Large intestine (tissue), 12 donors: Measurements from ENCODE around the gene CCR2. TPM values are rescaled to one million over a fixed set of nuclear protein-coding genes. Genes with fewer than 3 reads are reported as not detected.
"Not testable (repeated sequence)": the region's sequence is repeated elsewhere in the genome, so short reads cannot be mapped to it uniquely, and the experiment has no call there.

ENCODE experiments used
- DNase-seq, 2 donors: peaks; one replicate each; pipeline versions ENCODE4 v3.0.0 to v3.0.0-alpha.2; 2013
- H3K27ac ChIP-seq: one replicate; pipeline ENCODE4 v1.5.1; 2013; ENCODE audit warnings: low read length
- H3K27me3 ChIP-seq: 2 replicates; pipeline ENCODE4 v1.6.1; 2013; ENCODE audit warnings: low read length; ENCODE audit not compliant: control insufficient read depth, insufficient read depth
- H3K36me3 ChIP-seq: 2 replicates; pipeline ENCODE4 v1.6.1; 2013; ENCODE audit warnings: low read length; ENCODE audit not compliant: control insufficient read depth, insufficient read depth
- H3K4me1 ChIP-seq: one replicate; pipeline ENCODE4 v1.6.1; 2013; ENCODE audit warnings: low read length; ENCODE audit not compliant: control insufficient read depth, insufficient read depth
- H3K4me3 ChIP-seq: one replicate; pipeline ENCODE4 v1.5.1; 2013; ENCODE audit warnings: low read length
- H3K9me3 ChIP-seq: one replicate; pipeline ENCODE4 v1.6.1; 2013; ENCODE audit warnings: mild to moderate bottlenecking, low read depth, low read length, moderate library complexity; ENCODE audit not compliant: control insufficient read depth
- WGBS: methylation state at CpG from one replicate; pipeline ENCODE4 v1.1.5; 2013; ENCODE audit warnings: low lambda C conversion rate; ENCODE audit not compliant: insufficient coverage; 5-methylcytosine and 5-hydroxymethylcytosine counted together
- long read RNA-seq, 11 donors: transcript quantifications; one replicate each; lab custom pipeline, GENCODE V29; 2026
- polyA plus RNA-seq: library from polyadenylated mRNA; unstranded; fragments of 120-200 nt; gene quantifications from one replicate; pipeline ENCODE4 v1.2.1, GENCODE V29; 2013

Gene CCR2
- polyA plus RNA-seq, result 1.3 TPM
- long read RNA-seq, donor 1, result 0 reads
- long read RNA-seq, donor 2, result 0 reads
- long read RNA-seq, donor 3, result 0 reads
- long read RNA-seq, donor 4, result 0 reads
- long read RNA-seq, donor 5, partial matches to known transcripts, result 0 of 2 reads
- long read RNA-seq, donor 5, other reads (novel, unspliced or antisense), result 0 of 2 reads
- long read RNA-seq, donor 6, result 0 reads
- long read RNA-seq, donor 7, result 0 reads
- long read RNA-seq, donor 8, result 0 reads
- long read RNA-seq, donor 9, result 0 reads
- long read RNA-seq, donor 10, result 0 reads
- long read RNA-seq, donor 11, result 0 reads

- 80% methylated on average over 1 of the region's 7 CpGs for WGBS
- no peak for DNase-seq
- Histone ChIP-seq H3K27me3 (peaks cover 13% of the 10 kb centered on the region), H3K4me3 (no peak within 1 kb of the TSS), H3K36me3 (no peaks in the 10 kb centered on the region), H3K4me1 (no peaks in the 10 kb centered on the region), H3K9me3 (no peaks in the 10 kb centered on the region), H3K27ac (no peak within 1 kb of the TSS)
Observed at GRCh38 chr3:46353647-46354410, at the start of gene CCR2. Gene CCR2 (plus strand): TSS chr3:46354111. CDS start chr3:46357528, 3,417 bp downstream.

DNA sequence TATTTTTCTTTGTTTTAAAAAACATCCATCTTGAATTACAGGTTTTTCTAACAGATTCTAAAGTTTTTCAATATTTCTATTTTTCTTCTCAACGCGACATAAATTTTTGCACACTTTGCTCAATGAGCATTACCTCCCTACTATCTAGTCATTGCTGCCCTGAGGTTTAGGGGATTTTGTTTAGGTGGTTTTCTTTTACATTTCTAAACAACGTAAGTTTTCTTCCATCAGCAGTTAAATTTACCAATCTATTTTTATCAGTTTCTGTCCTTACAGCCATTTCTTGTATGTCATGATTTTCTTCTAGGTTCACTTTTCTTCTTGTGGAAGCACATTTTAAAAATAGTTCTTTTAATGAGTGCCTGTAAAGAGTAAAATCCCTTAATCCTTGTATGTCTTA, 49.2 kb upstream of the CCR2 start:
- H3K27ac ChIP-seq, result no peak overlapping the region
- H3K4me3 ChIP-seq, result no peak overlapping the region
- no peak for DNase-seq
- H3K27me3 ChIP-seq, result peaks cover 9% of the 10 kb centered on the region
- H3K9me3 ChIP-seq, result no peaks in the 10 kb centered on the region
- no peaks in the 10 kb centered on the region for H3K4me1 ChIP-seq
- WGBS, result 90% methylated on average over 3 of the region's 3 CpGs
- no peaks in the 10 kb centered on the region for H3K36me3 ChIP-seq

DNA sequence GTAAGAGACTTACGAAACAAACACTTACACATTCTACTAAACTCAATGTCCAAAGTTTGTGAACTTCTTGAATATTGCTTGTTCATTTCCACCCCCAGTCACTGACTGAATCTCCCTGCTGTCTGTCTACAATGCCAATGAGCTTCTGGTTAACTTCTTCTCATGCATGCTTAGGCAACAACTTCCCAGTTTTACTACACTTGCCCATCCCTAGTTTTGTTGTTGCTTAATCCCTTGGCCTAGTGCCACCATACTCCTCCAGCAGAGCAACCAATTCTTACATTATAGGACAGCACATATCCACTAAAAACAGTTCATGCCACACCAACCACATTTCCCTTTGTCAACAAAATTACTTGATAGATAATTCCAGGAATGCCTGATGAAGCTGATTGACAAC, 40.9 kb upstream of the CCR2 start:
- Histone ChIP-seq H3K27me3 (no peaks in the 10 kb centered on the region), H3K9me3 (no peaks in the 10 kb centered on the region), H3K4me1 (no peaks in the 10 kb centered on the region), H3K27ac (no peak overlapping the region), H3K4me3 (no peak overlapping the region), H3K36me3 (no peaks in the 10 kb centered on the region)
- no CpG with 5 or more reads among the region's 1 CpG for WGBS
- DNase-seq, result peak in 1 of 2 donors; percentile 12

DNA sequence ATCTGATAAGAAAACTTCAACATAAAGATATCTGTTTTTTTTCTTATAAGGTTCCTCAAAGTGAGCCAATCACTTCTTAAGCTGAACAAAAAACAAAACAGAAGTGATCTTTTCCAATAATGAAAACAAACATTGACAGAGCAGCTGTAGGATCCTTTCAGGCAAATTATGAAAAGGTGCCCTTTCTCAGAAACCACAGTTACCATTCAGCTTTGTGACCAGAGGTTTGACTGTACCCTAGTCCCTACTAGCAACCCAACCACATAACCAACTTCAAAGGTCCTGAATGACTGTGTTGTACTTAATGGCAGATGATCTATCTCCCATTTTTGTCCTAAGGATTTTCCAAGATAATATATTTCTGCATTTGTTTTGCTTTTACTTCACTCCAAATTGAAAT, 39.4 kb upstream of the CCR2 start:
- Histone ChIP-seq H3K27ac (no peak overlapping the region), H3K4me3 (no peak overlapping the region), H3K9me3 (no peaks in the 10 kb centered on the region), H3K4me1 (no peaks in the 10 kb centered on the region), H3K27me3 (no peaks in the 10 kb centered on the region), H3K36me3 (no peaks in the 10 kb centered on the region)
- no peak for DNase-seq

DNA sequence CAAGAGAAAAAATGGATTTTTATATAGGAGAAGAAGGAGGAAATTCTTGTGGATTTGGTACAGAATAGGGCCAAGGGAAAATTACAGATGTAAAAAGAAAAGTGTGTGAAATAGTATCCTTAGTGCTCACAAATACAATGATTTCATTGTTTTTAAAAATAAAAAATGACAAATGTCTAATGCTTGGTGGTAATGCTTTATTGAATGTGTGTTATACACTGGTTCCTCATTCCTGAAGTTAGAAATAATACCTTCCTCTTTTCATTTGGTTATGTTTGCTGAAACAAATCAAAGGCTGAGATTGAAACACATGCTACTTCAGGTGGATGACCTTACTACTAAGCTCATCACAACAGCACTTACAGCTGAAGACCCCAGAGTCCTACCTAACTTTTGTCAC, 37.7 kb upstream of the CCR2 start:
- H3K36me3 ChIP-seq, result no peaks in the 10 kb centered on the region
- no peak for DNase-seq
- H3K4me1 ChIP-seq, result no peaks in the 10 kb centered on the region
- H3K9me3 ChIP-seq, result no peaks in the 10 kb centered on the region
- H3K27me3 ChIP-seq, result no peaks in the 10 kb centered on the region
- no peak overlapping the region for H3K27ac ChIP-seq
- H3K4me3 ChIP-seq, result no peak overlapping the region

- no peak overlapping the region for H3K27ac ChIP-seq
Observed at GRCh38 chr3:46318207-46318927, 35.5 kb upstream of the CCR2 start.

DNA sequence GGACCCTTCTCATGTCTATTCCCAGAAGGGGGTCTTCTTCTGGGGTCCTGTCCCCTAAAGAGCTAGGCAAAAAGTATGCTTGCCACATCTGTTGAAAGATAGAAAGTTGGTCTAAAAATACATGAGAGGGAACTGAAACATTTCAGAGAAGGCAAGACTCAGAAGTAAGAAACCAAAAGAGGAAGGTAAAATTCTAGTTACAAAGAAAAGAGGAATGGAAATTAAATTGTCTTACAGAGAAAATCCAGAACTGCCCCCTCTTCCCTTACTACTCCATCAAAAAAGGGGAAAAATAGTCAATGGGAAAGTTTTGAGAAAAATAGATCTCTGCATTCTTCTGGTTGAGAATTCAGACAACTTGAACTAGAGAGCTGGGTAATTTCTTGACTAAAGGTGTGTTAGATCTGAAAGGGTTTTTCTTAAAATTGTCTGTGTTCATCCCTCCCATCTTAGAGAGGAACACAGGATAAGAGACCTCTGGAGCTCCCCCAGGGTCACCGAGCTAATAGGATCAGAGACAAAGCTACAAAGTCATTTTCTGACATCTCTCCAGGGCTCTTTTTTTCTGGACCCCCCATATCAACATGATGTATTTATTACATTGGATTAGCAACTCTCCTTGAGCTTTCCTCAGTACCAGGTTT, 32.3 kb upstream of the CCR2 start:
- H3K9me3 ChIP-seq, result no peaks in the 10 kb centered on the region
- no peak overlapping the region for H3K27ac ChIP-seq
- no peaks in the 10 kb centered on the region for H3K36me3 ChIP-seq
- H3K27me3 ChIP-seq, result no peaks in the 10 kb centered on the region
- H3K4me1 ChIP-seq, result no peaks in the 10 kb centered on the region
- WGBS, result no CpG with 5 or more reads among the region's 1 CpG
- no peak for DNase-seq
- no peak overlapping the region for H3K4me3 ChIP-seq

More at GRCh38 chr3:46318207-46318927, 35.5 kb upstream of the CCR2 start:
- Histone ChIP-seq H3K27me3 (no peaks in the 10 kb centered on the region), H3K4me1 (no peaks in the 10 kb centered on the region), H3K9me3 (no peaks in the 10 kb centered on the region), H3K36me3 (no peaks in the 10 kb centered on the region), H3K4me3 (no peak overlapping the region)
- 100% methylated on average over 2 of the region's 3 CpGs for WGBS
- no peak for DNase-seq

GRCh38 chr3:46324036-46324435, 29.9 kb upstream of the CCR2 start:
- no CpG with 5 or more reads among the region's 2 CpGs for WGBS
- no peak overlapping the region for H3K4me3 ChIP-seq
- H3K4me1 ChIP-seq, result no peaks in the 10 kb centered on the region
- H3K27ac ChIP-seq, result no peak overlapping the region
- no peak for DNase-seq
- H3K9me3 ChIP-seq, result no peaks in the 10 kb centered on the region
- no peaks in the 10 kb centered on the region for H3K36me3 ChIP-seq
- no peaks in the 10 kb centered on the region for H3K27me3 ChIP-seq

DNA sequence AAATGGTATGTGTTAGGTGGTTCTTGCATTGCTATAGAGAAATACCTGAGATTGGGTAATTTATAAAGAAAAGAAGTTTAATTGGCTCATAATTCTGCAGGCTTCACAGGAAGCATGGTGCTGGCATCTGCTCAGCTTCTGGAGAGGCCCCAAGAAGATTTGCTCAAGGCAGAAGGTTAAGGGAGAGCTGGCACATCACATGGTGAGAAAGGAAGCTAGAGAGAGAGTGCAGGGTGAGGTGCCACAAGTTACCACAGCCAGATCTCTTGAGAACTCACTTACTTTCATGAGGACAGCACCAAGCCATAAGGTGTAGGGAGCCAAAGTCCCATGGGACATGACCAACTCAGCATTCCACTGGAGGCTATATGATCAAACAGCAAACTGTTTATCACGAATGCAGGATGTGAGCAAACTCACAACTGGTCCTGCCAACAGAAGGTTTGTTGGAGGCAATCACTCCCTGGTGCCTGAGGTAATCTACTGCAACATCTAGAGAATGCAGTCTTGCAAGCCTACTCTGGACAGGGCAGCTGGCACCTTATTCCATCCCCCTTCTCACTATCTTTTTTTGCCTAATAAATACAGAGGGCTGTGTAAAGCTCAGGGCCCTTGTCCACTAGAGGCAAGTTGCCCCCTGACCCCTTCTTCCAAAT, 28.1 kb upstream of the CCR2 start:
- Histone ChIP-seq H3K4me3 (no peak overlapping the region), H3K9me3 (no peaks in the 10 kb centered on the region), H3K27me3 (no peaks in the 10 kb centered on the region), H3K4me1 (no peaks in the 10 kb centered on the region), H3K36me3 (no peaks in the 10 kb centered on the region), H3K27ac (no peak overlapping the region)
- WGBS, result no CpG with 5 or more reads among the region's 1 CpG
- DNase-seq, result no peak

GRCh38 chr3:46330676-46331075, 23.2 kb upstream of the CCR2 start:
- not testable (repeated sequence) for H3K27me3 ChIP-seq, DNase-seq, H3K4me1 ChIP-seq, H3K4me3 ChIP-seq, H3K27ac ChIP-seq, H3K36me3 ChIP-seq, H3K9me3 ChIP-seq
- WGBS, result no CpG with 5 or more reads among the region's 3 CpGs
